Activated CD8-positive, alpha-beta T cell treated with anti-CD3 and anti-CD28 coated beads, Interleukin-2, amount 10 ng/mL, durations not matched to agents 7 days and 5 days (primary cell): ENCODE results near the gene CTXND1. TPM values are rescaled to one million over a fixed set of nuclear protein-coding genes. Genes with fewer than 3 reads are reported as not detected.

Experiments
- ATAC-seq: fragments of 150-1000 bp; cut with Tn5 transposase; one replicate; pipeline ENCODE4 v1.10.0; 2021; ENCODE audit warnings: moderate library complexity
- CTCF ChIA-PET: fragments of 350-600 bp; sonication (Branson Sonifier 250); formaldehyde crosslinking; loops from one replicate; lab custom pipeline; 2021; ENCODE audit warnings: antibody characterized with exemption; lab: Charles Lee
- POLR2A ChIA-PET: fragments of 350-600 bp; sonication (Branson Sonifier 250); formaldehyde crosslinking; loops from one replicate; lab custom pipeline; 2021; ENCODE audit warnings: antibody characterized with exemption; lab: Charles Lee
- DNase-seq: peaks from one replicate; pipeline ENCODE4 v3.0.0-alpha.2; 2020
- H3K27ac Mint-ChIP-seq: one replicate; pipeline ENCODE4 v1.8.0; 2021; ENCODE audit warnings: mild to moderate bottlenecking, mixed read lengths
- H3K27me3 Mint-ChIP-seq: one replicate; pipeline ENCODE4 v1.8.0; 2021; ENCODE audit warnings: low read depth, mixed read lengths
- H3K36me3 Mint-ChIP-seq: one replicate; pipeline ENCODE4 v1.8.0; 2021; ENCODE audit warnings: low read depth, mixed read lengths
- H3K4me1 Mint-ChIP-seq: one replicate; pipeline ENCODE4 v1.8.0; 2021; ENCODE audit warnings: low read depth, mixed read lengths
- H3K4me3 Mint-ChIP-seq: one replicate; pipeline ENCODE4 v1.8.0; 2021; ENCODE audit warnings: mild to moderate bottlenecking, mixed read lengths
- H3K9me3 Mint-ChIP-seq: one replicate; pipeline ENCODE4 v1.8.0; 2022; ENCODE audit warnings: mixed read lengths; ENCODE audit not compliant: insufficient read depth
- total RNA-seq, 2 experiments: library from RNA; stranded (reverse); gene quantifications; one replicate each; pipeline ENCODE4 v1.2.3, GENCODE V29; 2021

Gene CTXND1
- total RNA-seq, 2 experiments from 2014 or later: not detected

DNA sequence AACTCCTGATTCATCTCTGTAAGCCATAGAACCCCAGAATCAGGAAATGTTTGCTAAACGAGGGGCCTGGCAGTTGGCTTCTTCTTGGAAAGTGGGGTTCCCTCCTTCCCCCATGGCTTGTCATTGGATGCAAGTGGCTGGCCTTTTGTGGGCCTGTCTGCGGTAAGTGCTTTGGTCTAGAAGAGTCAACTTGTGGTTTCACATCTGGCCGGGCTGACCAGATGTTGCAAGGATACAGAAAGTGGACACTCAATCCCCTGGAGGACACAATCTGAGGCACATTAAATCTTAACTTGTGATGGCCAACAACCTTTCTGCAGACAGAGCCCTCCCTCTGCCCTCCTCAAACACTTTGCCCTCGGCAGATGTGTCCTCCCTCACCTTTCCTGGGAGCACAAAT lies 98.1 kb downstream of the CTXND1 start:
- ChIA-PET CTCF (interaction anchor here (1.0 kb wide), 1 partner anchor 20 kb away, joined by 3 read pairs; no protein-coding TSS in a partner anchor), POLR2A (interaction anchor here (0.7 to 1.2 kb wide), 5 partner anchors 69 to 258 kb away, joined by 3 to 7 read pairs (median 4); no protein-coding TSS in a partner anchor)
- no peaks in the 10 kb centered on the region for H3K9me3 Mint-ChIP-seq
- H3K36me3 Mint-ChIP-seq: peaks cover 15% of the 10 kb centered on the region
- DNase-seq (no peak), ATAC-seq (no peak)
- H3K27ac Mint-ChIP-seq: peak overlapping the region; percentile 79
- H3K4me3 Mint-ChIP-seq: peak overlapping the region; percentile 90
- peaks cover 32% of the 10 kb centered on the region for H3K4me1 Mint-ChIP-seq
- H3K27me3 Mint-ChIP-seq: peaks cover 4% of the 10 kb centered on the region

DNA sequence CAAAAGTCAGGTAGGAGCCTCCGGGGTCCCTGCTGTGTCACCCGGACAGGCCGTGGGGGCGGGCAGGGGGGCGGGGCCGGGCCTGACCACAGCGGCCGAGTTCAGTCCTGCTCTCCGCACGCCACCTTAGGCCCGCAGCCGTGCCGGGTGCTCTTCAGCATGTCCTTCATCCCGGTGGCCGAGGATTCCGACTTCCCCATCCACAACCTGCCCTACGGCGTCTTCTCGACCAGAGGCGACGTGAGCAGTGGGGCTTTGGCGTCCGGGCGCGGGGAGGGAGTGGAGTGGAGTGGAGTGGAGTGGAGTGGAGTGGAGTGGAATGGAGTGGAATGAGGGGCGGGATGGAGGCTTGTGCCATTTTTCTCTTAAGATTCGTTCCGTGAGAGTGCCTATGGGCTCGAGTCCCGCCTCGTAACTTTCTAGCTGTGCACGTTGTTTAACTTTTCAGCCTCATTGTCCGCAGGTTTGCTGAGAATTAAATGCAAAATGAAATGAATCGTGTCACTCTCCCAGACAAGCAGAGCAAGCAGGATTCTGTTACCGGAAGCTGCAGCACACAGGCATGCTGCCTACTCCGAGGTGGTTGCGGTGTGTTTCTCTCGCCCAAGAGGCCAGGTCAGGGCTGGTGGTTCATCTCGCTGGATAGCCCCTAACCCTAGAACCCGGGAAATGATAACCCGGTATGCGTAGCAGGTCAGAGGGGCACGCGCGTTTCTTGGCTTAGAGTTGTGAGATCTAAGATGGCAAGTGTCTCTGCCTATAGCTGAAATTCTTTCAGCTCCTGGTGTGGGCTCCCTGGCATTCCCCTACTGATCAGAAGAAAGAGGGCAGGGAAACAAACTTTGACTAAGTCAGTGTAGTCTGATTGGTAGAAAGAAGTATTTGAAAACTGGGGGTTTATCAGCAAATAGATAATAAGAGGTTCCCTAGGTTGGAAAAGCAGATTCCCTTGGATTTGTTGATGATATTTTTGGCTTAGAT lies 98.8 kb downstream of the CTXND1 start, which contains the start of gene FAH:
Gene FAH (plus strand): TSS at position 104 of the 981 bp plus-strand sequence. CDS start 56 bp downstream, at position 160.
- Mint-ChIP-seq H3K4me1 (peaks cover 32% of the 10 kb centered on the region), H3K9me3 (no peaks in the 10 kb centered on the region), H3K36me3 (peaks cover 11% of the 10 kb centered on the region), H3K27me3 (peaks cover 8% of the 10 kb centered on the region), H3K27ac (peak within 1 kb of the TSS; percentile 95), H3K4me3 (peak within 1 kb of the TSS; percentile 90)
- ChIA-PET POLR2A (interaction anchor here (0.7 to 1.2 kb wide), 5 partner anchors 69 to 257 kb away, joined by 3 to 7 read pairs (median 4); no protein-coding TSS in a partner anchor), CTCF (interaction anchor here (1.0 kb wide), 1 partner anchor 20 kb away, joined by 3 read pairs; no protein-coding TSS in a partner anchor)
- peak; percentile 82 for ATAC-seq
- DNase-seq: peak; percentile 59

DNA sequence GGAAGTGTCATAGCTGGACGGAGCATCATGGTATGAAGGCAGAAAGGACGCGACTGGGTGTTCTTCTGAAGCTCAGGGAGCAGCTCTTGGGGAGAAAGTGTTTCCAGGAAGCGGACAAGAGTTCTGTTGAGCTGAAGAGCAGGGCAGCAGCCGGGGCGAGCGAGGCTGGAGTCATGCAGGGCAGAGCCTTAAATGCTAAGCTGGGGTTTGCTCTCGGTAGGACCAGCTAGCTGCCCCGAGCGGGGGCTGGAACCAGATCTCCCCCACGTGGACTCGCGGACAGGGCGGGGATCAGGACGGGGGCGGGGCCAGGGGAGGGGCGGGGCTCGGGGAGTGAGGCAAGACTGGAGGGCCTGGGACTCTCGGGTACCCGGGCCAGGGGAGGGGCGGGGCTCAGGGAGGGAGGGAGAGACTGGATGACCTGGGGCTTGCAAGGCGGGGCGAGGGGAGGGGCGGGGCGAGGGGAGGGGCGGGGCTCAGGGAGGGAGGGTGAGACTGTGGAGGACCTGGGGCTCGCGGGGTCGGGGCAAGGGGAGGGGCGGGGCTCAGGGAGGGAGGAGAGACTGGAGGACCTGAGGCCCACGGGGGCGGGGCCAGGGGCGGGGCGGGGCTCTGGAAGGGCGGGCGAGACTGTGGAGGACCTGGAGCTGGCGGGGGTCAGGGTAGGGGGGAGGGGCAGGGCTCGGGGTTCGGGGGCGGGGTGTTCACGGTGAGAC lies 99.7 kb downstream of the CTXND1 start:
- ChIA-PET CTCF (interaction anchor here (0.7 to 1.1 kb wide), 4 partner anchors 8 to 556 kb away, joined by 3 to 4 read pairs (median 3); no protein-coding TSS in a partner anchor), POLR2A (interaction anchor here (0.6 to 1.1 kb wide), 6 partner anchors 8 to 276 kb away, joined by 3 to 7 read pairs (median 4); partner anchors contain the start of genes MTHFS and ZFAND6)
- Mint-ChIP-seq H3K36me3 (peaks cover 11% of the 10 kb centered on the region), H3K27me3 (peaks cover 8% of the 10 kb centered on the region), H3K4me3 (peak overlapping the region; percentile 90), H3K27ac (peak overlapping the region; percentile 71), H3K9me3 (no peaks in the 10 kb centered on the region), H3K4me1 (peaks cover 32% of the 10 kb centered on the region)
- DNase-seq (peak; percentile 96), ATAC-seq (peak; percentile 76)

DNA sequence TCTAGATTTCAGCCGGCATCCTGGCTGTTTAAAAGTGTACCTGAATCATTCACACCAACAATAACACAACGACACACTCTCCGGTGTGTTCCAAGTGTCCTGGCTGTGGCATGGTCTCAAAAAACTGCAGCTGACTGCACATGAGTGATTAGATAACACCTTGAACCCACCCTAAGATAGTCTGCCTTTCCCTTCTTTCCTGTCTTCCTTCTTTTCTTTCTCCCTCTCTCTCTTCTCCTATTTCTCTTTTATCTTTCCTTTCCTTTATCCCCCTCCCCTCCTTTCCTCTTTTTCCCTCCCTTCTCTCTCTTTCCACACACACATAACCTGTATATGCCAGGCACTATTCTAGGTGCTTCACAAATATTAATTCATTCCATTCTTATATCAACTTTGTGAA lies 100.4 kb downstream of the CTXND1 start:
- Mint-ChIP-seq H3K27ac (no peak overlapping the region), H3K4me3 (peak overlapping the region; percentile 77), H3K36me3 (peaks cover 11% of the 10 kb centered on the region), H3K27me3 (peaks cover 12% of the 10 kb centered on the region), H3K9me3 (no peaks in the 10 kb centered on the region), H3K4me1 (peaks cover 32% of the 10 kb centered on the region)
- CTCF ChIA-PET: interaction anchor here (0.7 to 1.1 kb wide), 3 partner anchors 9 to 556 kb away, joined by 3 to 4 read pairs (median 3); no protein-coding TSS in a partner anchor
- DNase-seq (no peak), ATAC-seq (no peak)
- POLR2A ChIA-PET: interaction anchor here (0.6 to 1.0 kb wide), 4 partner anchors 9 to 275 kb away, joined by 3 to 5 read pairs (median 4); partner anchors contain the start of genes MTHFS and ZFAND6

DNA sequence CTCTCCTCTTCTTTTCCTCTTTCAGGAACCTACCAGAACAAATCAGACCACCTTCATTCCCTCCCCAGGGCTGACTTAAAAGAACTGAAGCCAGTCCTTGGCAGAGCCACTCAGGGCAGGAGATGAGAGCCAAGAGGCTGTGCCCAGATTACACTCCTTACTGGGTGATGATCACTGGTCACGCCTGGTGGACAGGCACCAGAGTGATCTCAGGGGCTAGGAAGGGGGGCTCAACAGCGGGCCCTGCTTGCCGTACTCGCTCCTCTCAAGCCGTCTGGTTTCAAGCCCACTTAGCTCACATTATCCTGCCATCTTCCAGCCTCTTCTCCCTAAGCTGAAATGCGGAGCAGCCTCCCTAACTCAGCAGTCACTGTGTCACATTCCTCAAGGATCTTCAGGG lies 100.9 kb downstream of the CTXND1 start:
- DNase-seq (no peak), ATAC-seq (no peak)
- no peaks in the 10 kb centered on the region for H3K9me3 Mint-ChIP-seq
- CTCF ChIA-PET: interaction anchor here (1.3 kb wide), 1 partner anchor 9 kb away, joined by 3 read pairs; no protein-coding TSS in a partner anchor
- peaks cover 11% of the 10 kb centered on the region for H3K36me3 Mint-ChIP-seq
- POLR2A ChIA-PET: no interaction called here
- peaks cover 32% of the 10 kb centered on the region for H3K4me1 Mint-ChIP-seq
- peaks cover 14% of the 10 kb centered on the region for H3K27me3 Mint-ChIP-seq
- H3K27ac Mint-ChIP-seq: no peak overlapping the region
- no peak overlapping the region for H3K4me3 Mint-ChIP-seq

Other genes starting within 250 kb of the CTXND1 start
- 10 to 100 TPM; 49.9 to 53.1 TPM for gene ZFAND6, start 192.5 kb downstream of the CTXND1 start, total RNA-seq
- gene FAH, start 99.2 kb downstream of the CTXND1 start, total RNA-seq: 10 to 100 TPM; 40.9 to 41.8 TPM
- gene ARNT2, start 152.2 kb upstream of the CTXND1 start, total RNA-seq: not detected